IMR-90 (cell line): ENCODE results near the gene ANKRD6. TPM values are rescaled to one million over a fixed set of nuclear protein-coding genes. Genes with fewer than 3 reads are reported as not detected.

Source experiments
- ATAC-seq: fragments of 200-7000 bp; cut with Tn5 transposase; 2 replicates; pipeline ENCODE4 v1.9.1; 2020; ENCODE audit warnings: low read depth, mild to moderate bottlenecking, moderate library complexity
- BruUV-seq: library from RNA; stranded (reverse); fragments of 400-500 nt; replicated peaks from 2 replicates; lab custom pipeline; 2021; lab: Mats Ljungman, UMichigan
- CTCF ChIA-PET: fragments of 300-600 bp; formaldehyde crosslinking; extraction: SDS; loops from one replicate; lab custom pipeline; 2021; ENCODE audit warnings: antibody characterized with exemption; lab: Yijun Ruan, JAX
- POLR2A ChIA-PET: fragments of 300-600 bp; sonication (Branson Sonifier 250); formaldehyde crosslinking; loops from one replicate; lab custom pipeline; 2022; ENCODE audit warnings: antibody characterized with exemption; ENCODE audit not compliant: unreplicated experiment; lab: Charles Lee
- DNase-seq: peaks from one replicate; pipeline ENCODE4 v3.0.0; 2013
- H2AFZ ChIP-seq: replicated peaks from 2 replicates; pipeline ENCODE3; 2013; ENCODE audit warnings: low read length, mild to moderate bottlenecking; ENCODE audit not compliant: poor library complexity
- H2AK5ac ChIP-seq: 2 replicates; pipeline ENCODE4 v1.6.1; 2013; ENCODE audit warnings: low read depth, low read length, inconsistent platforms
- H2AK9ac ChIP-seq: replicated peaks from 2 replicates; pipeline ENCODE3; 2013; ENCODE audit warnings: mild to moderate bottlenecking, low read depth, low read length, moderate library complexity; ENCODE audit not compliant: poor library complexity
- H2BK120ac ChIP-seq: 2 replicates; pipeline ENCODE4 v1.6.1; 2013; ENCODE audit warnings: low read depth, low read length, inconsistent platforms
- H2BK15ac ChIP-seq: 3 replicates; pipeline ENCODE4 v1.6.1; 2013; ENCODE audit warnings: low read depth, low read length, inconsistent platforms
- H2BK20ac ChIP-seq: 2 replicates; pipeline ENCODE4 v1.6.1; 2013; ENCODE audit warnings: low read depth, mild to moderate bottlenecking, inconsistent platforms, low read length, moderate library complexity
- H2BK5ac ChIP-seq: 2 replicates; pipeline ENCODE4 v1.6.1; 2013; ENCODE audit warnings: mild to moderate bottlenecking, low read depth, low read length, inconsistent platforms; ENCODE audit not compliant: poor library complexity, severe bottlenecking
- H3K14ac ChIP-seq: replicated peaks from 2 replicates; pipeline ENCODE4 v1.6.1; 2013; ENCODE audit warnings: low read depth, low read length, inconsistent platforms
- H3K18ac ChIP-seq: 2 replicates; pipeline ENCODE4 v1.6.1; 2013; ENCODE audit warnings: low read depth, low read length, control low read depth
- H3K23ac ChIP-seq: 2 replicates; pipeline ENCODE4 v1.6.1; 2013; ENCODE audit warnings: low read depth, low read length, inconsistent platforms
- H3K27ac ChIP-seq: 2 replicates; pipeline ENCODE4 v1.5.1; 2013; ENCODE audit warnings: mild to moderate bottlenecking, control low read depth, low read length; ENCODE audit not compliant: insufficient read depth
- H3K27me3 ChIP-seq: 2 replicates; pipeline ENCODE4 v1.6.1; 2013; ENCODE audit warnings: low read length; ENCODE audit not compliant: control insufficient read depth, insufficient read depth
- H3K36me3 ChIP-seq: 2 replicates; pipeline ENCODE4 v1.6.1; 2013; ENCODE audit warnings: low read length, mixed read lengths; ENCODE audit not compliant: control insufficient read depth, insufficient read depth
- H3K4ac ChIP-seq: 2 replicates; pipeline ENCODE4 v1.6.1; 2013; ENCODE audit warnings: low read depth, low read length, inconsistent platforms
- H3K4me1 ChIP-seq: 2 replicates; pipeline ENCODE4 v1.6.1; 2013; ENCODE audit warnings: low read length, mixed read lengths; ENCODE audit not compliant: control insufficient read depth, insufficient read depth
- H3K4me2 ChIP-seq: 2 replicates; pipeline ENCODE4 v1.6.1; 2013; ENCODE audit warnings: low read depth, mild to moderate bottlenecking, control low read depth, low read length, moderate library complexity
- H3K4me3 ChIP-seq: 2 replicates; pipeline ENCODE4 v1.5.1; 2013; ENCODE audit warnings: low read depth, mild to moderate bottlenecking, control low read depth, low read length, moderate library complexity; ENCODE audit not compliant: insufficient read depth
- H3K56ac ChIP-seq: 2 replicates; pipeline ENCODE4 v1.6.1; 2013; ENCODE audit warnings: low read length, inconsistent platforms; ENCODE audit not compliant: insufficient read depth; ENCODE audit errors: extremely low read depth
- H3K79me1 ChIP-seq, 2 experiments: 2 replicates each; pipeline ENCODE4 v1.6.1; 2013; ENCODE audit warnings: low read length in 2 of 2, inconsistent platforms in 1 of 2, low read depth in 1 of 2
- H3K9ac ChIP-seq: 2 replicates; pipeline ENCODE4 v1.6.1; 2013; ENCODE audit warnings: low read depth, low read length, control low read depth
- H3K9me1 ChIP-seq: 2 replicates; pipeline ENCODE4 v1.6.1; 2013; ENCODE audit warnings: low read length, inconsistent platforms; ENCODE audit not compliant: insufficient read depth
- H3K9me3 ChIP-seq: 2 replicates; pipeline ENCODE4 v1.6.1; 2013; ENCODE audit warnings: low read length; ENCODE audit not compliant: control insufficient read depth, insufficient read depth
- H4K20me1 ChIP-seq: 2 replicates; pipeline ENCODE4 v1.6.1; 2013; ENCODE audit warnings: low read length, inconsistent platforms; ENCODE audit not compliant: insufficient read depth
- H4K5ac ChIP-seq: 2 replicates; pipeline ENCODE4 v1.6.1; 2013; ENCODE audit warnings: mild to moderate bottlenecking, low read depth, low read length, control low read depth
- H4K8ac ChIP-seq, 2 experiments: 2 replicates each; pipeline ENCODE4 v1.6.1; 2013; ENCODE audit warnings: low read depth in 2 of 2, low read length in 2 of 2, control low read depth in 1 of 2, inconsistent platforms in 1 of 2
- H4K91ac ChIP-seq: 2 replicates; pipeline ENCODE4 v1.6.1; 2013; ENCODE audit warnings: low read depth, low read length, inconsistent platforms; ENCODE audit not compliant: insufficient read depth
- FOS ChIP-seq: fragments of 150-350 bp; IDR thresholded peaks from 2 replicates; pipeline ENCODE4 v1.6.1; 2016; ENCODE audit warnings: low read depth, low read length
- MAFK ChIP-seq: IDR thresholded peaks from 2 replicates; pipeline ENCODE4 v1.6.1; 2012; ENCODE audit warnings: low read depth, low read length, improper control_type of control experiment
- MXI1 ChIP-seq: IDR thresholded peaks from 2 replicates; pipeline ENCODE4 v1.6.1; 2012; ENCODE audit warnings: low read depth, mild to moderate bottlenecking, low read length, moderate library complexity, borderline replicate concordance
- POLR2A ChIP-seq: IDR thresholded peaks from 2 replicates; pipeline ENCODE4 v1.6.1; 2012; ENCODE audit warnings: mild to moderate bottlenecking, low read depth, low read length
- RAD21 ChIP-seq: IDR thresholded peaks from 2 replicates; pipeline ENCODE4 v1.6.1; 2012; ENCODE audit warnings: low read length, improper control_type of control experiment
- RCOR1 ChIP-seq: IDR thresholded peaks from 2 replicates; pipeline ENCODE4 v1.6.1; 2012; ENCODE audit warnings: mild to moderate bottlenecking, low read length, improper control_type of control experiment; ENCODE audit not compliant: insufficient replicate concordance
- SMC3 ChIP-seq: fragments of 150-350 bp; IDR thresholded peaks from 2 replicates; pipeline ENCODE4 v1.6.1; 2016; ENCODE audit warnings: low read depth, mild to moderate bottlenecking, antibody characterized with exemption, low read length, moderate library complexity
- WGBS, 2 experiments: methylation state at CpG; one replicate each; pipeline versions ENCODE4 v1.1.5 to v1.1.7; 2013; ENCODE audit warnings: missing lambda C conversion rate in 2 of 2; ENCODE audit not compliant: insufficient read length in 1 of 2; ENCODE audit errors: extremely low coverage in 2 of 2; 5-methylcytosine and 5-hydroxymethylcytosine counted together
- dilution Hi-C: fragments of 300-500 bp; cut with HindIII; formaldehyde crosslinking; loops from one replicate; pipeline ENCODE4 v1.14.3; 2018; ENCODE audit warnings: low sequenced_read_pairs; ENCODE audit not compliant: unreplicated experiment
- in situ Hi-C: fragments of 300-500 bp; cut with MboI; formaldehyde crosslinking; loops from 3 replicates; pipeline ENCODE4 v1.14.3; 2019; ENCODE audit warnings: low sequenced_read_pairs, inconsistent platforms, mixed read lengths
- intact Hi-C: fragments of 100-400 bp; cut with micrococcal nuclease; formaldehyde crosslinking; loops from 2 replicates; pipeline ENCODE4 v1.10.0; 2022
- polyA plus RNA-seq, 3 experiments: library from polyadenylated mRNA; depleted of rRNA; stranded (reverse); fragments of >200 nt; gene quantifications; 2 replicates each; pipeline ENCODE4 v1.2.3, GENCODE V29; 2012; ENCODE audit warnings: low replicate concordance in 1 of 3
- total RNA-seq: library from RNA; depleted of rRNA; stranded (reverse); fragments of >200 nt; gene quantifications from 2 replicates; pipeline ENCODE4 v1.2.3, GENCODE V29; 2012
- TF ChIP-seq, protein P1 (sequence below): fragments of 150-350 bp; IDR thresholded peaks from 2 replicates; pipeline ENCODE4 v1.6.1; 2017; ENCODE audit warnings: mild to moderate bottlenecking, antibody characterized with exemption, low read length, low read depth
- TF ChIP-seq, protein P2 (sequence below): fragments of 150-350 bp; IDR thresholded peaks from 2 replicates; pipeline ENCODE4 v1.6.1; 2016; ENCODE audit warnings: low read depth, mild to moderate bottlenecking, low read length, moderate library complexity, borderline replicate concordance
- TF ChIP-seq, protein P3 (sequence below): conservative IDR thresholded peaks from 2 replicates; pipeline ENCODE4 v1.5.1; 2012; ENCODE audit warnings: mild to moderate bottlenecking, low read depth, low read length, improper control_type of control experiment

Gene ANKRD6
- total and polyA plus RNA-seq, 2 of the 4 experiments (the other 2 are of a cell fraction), result 0.12 to 0.18 TPM

DNA sequence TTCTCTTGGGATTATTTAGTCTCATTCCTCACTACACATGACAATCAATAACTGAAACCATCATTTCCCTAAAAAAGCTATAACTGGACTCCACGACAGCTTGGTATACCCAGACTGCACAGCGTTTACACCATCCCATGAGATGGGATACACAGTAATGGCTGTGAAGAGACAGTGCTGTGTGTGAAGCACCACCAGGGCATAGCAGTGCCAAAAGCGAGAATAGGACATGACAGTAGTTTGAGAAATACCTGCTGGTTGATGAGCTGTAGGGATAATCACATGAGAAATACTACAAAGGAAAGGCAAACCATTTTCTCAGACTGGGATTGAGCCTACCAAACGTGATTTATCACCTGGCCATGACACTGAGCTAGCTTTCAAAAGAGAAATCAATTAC lies 228.0 kb downstream of the ANKRD6 start:
- Histone ChIP-seq H3K23ac (no peak overlapping the region), H3K18ac (no peak overlapping the region), H4K8ac (no peak overlapping the region), H3K14ac (no peak overlapping the region), H4K5ac (no peak overlapping the region), H2AK9ac (no peak overlapping the region), H2AK5ac (no peak overlapping the region), H3K56ac (no peak overlapping the region), H3K36me3 (peaks cover 34% of the 10 kb centered on the region), H2BK20ac (no peak overlapping the region), H3K9ac (no peak overlapping the region), H3K4me3 (no peak overlapping the region), H3K27me3 (no peaks in the 10 kb centered on the region), H4K91ac (no peak overlapping the region), H4K20me1 (no peaks in the 10 kb centered on the region), H2AFZ (no peak overlapping the region), H3K4me2 (no peak overlapping the region), H3K9me3 (no peaks in the 10 kb centered on the region), H3K4me1 (no peaks in the 10 kb centered on the region), H3K9me1 (0 out of 2 replicates have a peak, but pooled peaks cover 7% of the 10 kb centered on the region), H3K27ac (no peak overlapping the region), H2BK15ac (no peak overlapping the region), H2BK120ac (no peak overlapping the region), H3K4ac (no peak overlapping the region), H3K79me1 (no peaks in the 10 kb centered on the region), H2BK5ac (no peak overlapping the region)
- 86% methylated on average over 1 of the region's 4 CpGs; no CpG with 5 or more reads in 1 of the 2 experiments for WGBS, 2 experiments
- intact Hi-C loops (no loop called here), dilution Hi-C loops (no loop called here), in situ Hi-C loops (no loop called here)
- BruUV-seq, result no TSS peak
- ATAC-seq, result no peak
- TF ChIP-seq RCOR1 (no peak), POLR2A (no peak), RAD21 (no peak), SMC3 (no peak), FOS (no peak), MXI1 (no peak), MAFK (no peak)
- TF ChIP-seq, protein P1, sequence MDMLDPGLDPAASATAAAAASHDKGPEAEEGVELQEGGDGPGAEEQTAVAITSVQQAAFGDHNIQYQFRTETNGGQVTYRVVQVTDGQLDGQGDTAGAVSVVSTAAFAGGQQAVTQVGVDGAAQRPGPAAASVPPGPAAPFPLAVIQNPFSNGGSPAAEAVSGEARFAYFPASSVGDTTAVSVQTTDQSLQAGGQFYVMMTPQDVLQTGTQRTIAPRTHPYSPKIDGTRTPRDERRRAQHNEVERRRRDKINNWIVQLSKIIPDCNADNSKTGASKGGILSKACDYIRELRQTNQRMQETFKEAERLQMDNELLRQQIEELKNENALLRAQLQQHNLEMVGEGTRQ, result no peak
- TF ChIP-seq, protein P2, sequence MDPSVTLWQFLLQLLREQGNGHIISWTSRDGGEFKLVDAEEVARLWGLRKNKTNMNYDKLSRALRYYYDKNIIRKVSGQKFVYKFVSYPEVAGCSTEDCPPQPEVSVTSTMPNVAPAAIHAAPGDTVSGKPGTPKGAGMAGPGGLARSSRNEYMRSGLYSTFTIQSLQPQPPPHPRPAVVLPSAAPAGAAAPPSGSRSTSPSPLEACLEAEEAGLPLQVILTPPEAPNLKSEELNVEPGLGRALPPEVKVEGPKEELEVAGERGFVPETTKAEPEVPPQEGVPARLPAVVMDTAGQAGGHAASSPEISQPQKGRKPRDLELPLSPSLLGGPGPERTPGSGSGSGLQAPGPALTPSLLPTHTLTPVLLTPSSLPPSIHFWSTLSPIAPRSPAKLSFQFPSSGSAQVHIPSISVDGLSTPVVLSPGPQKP, result no peak
- TF ChIP-seq, protein P3, sequence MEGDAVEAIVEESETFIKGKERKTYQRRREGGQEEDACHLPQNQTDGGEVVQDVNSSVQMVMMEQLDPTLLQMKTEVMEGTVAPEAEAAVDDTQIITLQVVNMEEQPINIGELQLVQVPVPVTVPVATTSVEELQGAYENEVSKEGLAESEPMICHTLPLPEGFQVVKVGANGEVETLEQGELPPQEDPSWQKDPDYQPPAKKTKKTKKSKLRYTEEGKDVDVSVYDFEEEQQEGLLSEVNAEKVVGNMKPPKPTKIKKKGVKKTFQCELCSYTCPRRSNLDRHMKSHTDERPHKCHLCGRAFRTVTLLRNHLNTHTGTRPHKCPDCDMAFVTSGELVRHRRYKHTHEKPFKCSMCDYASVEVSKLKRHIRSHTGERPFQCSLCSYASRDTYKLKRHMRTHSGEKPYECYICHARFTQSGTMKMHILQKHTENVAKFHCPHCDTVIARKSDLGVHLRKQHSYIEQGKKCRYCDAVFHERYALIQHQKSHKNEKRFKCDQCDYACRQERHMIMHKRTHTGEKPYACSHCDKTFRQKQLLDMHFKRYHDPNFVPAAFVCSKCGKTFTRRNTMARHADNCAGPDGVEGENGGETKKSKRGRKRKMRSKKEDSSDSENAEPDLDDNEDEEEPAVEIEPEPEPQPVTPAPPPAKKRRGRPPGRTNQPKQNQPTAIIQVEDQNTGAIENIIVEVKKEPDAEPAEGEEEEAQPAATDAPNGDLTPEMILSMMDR, result no peak
- no peak for DNase-seq
- CTCF ChIA-PET, result no interaction called here
- POLR2A ChIA-PET, result no interaction called here
